ENCODE data around the gene PEPD.
A peak's percentile ranks its signal among the peaks of the same experiment; 100 is the strongest.

PEPD gene

DNA sequence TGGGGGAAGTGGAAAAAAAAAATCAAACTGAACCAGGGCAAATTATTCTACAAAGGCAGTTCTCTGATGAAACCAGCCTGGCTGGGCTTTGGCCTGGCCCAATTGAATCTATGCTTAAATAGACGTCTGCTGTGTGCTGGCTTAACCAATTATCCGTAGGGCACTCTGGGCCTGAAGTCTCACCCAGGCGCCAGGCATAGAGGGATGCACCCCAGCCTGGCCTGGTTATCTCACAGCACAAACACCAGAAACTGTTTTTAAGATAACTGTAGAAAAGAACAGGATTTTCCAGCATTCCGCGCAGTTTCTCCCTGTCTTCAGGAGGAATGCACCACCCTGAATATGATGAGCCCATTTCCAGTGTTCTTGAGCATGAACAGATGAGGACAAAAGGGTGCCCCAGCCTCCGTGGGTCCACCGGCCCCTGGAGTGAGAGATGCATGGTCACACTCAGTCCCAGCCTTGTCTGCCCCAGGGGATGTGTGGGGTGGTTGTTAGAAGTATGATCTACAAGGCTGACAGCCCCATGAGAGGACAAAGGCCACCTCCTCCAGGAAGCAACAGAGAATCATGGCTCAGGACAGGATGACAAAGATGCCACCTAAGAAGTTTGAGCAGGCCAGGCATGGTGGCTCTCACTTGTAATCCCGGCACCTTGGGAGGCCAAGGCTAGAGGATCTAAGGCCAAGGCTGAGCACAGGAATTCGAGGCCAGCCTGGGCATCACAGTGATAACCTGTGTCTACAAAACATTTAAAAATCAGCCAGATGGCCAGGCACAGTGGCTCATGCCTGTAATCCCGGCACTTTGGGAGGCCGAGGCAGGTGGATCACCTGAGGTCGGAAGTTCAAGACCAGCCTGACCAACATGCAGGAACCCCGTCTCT lies 50.2 kb downstream of the PEPD start:
- no peak for DNase-seq

GRCh38 chr19:33470686-33471085 lies 50.9 kb downstream of the PEPD start:
- DNase-seq = no peak

- no peak for DNase-seq
Observed at GRCh38 chr19:33470040-33470330, 51.6 kb downstream of the PEPD start.

- DNase-seq = no peak
Observed at GRCh38 chr19:33469171-33470039, 52.2 kb downstream of the PEPD start.

DNA sequence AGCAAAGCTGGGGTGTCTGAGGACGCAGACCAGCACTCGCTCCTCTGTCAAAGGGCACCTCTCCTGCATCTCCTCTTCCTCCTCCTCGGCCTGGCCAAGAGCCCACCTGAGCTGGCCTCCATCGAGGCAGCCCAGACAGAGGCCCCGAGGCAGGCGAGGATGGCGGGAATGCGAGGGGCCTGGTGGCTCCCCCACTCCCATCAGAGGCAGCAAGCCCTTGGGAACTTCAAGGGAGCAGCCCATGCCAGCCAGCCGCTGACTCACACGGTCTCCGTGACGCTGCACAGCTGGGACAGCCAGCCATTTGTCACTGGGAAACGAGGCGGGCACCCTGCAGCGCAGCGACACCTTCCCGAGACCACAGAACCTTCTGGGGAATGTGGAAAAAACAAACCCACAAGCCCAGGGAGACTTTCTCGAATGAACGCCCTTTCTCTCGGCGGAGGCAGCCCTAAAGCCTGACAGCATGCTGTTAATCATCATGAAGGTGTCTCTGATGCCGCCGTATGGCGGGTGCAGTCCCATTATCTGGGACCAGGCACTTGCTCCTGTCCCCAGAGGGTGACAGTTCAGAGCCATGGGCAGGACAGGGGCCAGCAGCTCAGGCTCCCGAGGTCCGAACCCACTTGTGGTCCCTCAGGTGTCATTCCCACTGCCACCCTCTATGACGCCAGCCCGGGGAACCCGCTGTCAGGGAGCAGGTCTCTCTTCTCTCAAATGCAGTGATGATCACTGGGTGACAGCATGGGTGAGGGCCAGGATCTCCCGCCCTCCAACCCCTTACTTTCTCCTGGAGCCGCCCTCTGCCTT lies 53.0 kb downstream of the PEPD start:
- DNase-seq = no peak

DNA sequence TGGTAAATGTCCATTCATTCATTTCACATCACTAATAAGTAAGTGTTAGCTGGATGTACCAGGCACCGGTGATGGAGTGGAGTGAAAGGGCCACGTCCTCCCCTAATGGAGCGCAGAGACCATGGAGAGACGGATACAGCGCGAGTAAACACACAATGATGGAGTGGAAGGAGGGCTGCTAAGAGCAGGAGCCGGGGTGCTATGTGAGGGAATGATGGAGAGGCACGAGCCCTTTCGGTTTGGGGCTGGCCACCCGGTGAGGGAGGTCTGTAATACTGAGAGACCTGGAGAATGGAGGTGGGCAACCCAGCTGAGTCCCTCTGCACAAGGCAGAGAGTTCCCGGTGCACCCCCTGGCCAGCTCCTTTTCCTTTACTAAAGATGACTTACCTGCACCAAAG lies 53.7 kb downstream of the PEPD start:
- no peak for DNase-seq

- no peak for DNase-seq
Observed at GRCh38 chr19:33465834-33466233, 55.8 kb downstream of the PEPD start.

DNA sequence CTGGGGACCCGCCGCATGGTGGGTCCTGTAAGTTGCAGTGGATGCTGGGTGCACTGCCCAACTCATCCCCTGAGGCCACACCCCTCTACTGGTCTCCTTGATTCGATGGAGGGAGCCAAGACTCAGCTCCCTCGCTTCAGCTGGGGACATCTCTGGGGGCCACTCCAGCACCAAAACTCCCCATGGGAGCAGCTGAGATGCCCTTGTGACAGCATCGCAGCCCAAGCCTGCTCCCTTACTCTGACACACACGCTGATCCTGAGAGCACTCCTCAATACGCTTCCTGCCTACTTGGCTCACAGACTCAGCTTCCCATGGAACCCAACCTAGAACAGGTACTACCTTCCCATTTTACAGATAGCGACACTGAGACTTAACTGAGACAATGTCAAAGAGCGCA lies 56.2 kb downstream of the PEPD start:
- no peak for DNase-seq

GRCh38 chr19:33464733-33465115 lies 56.9 kb downstream of the PEPD start:
- no peak for DNase-seq

DNA sequence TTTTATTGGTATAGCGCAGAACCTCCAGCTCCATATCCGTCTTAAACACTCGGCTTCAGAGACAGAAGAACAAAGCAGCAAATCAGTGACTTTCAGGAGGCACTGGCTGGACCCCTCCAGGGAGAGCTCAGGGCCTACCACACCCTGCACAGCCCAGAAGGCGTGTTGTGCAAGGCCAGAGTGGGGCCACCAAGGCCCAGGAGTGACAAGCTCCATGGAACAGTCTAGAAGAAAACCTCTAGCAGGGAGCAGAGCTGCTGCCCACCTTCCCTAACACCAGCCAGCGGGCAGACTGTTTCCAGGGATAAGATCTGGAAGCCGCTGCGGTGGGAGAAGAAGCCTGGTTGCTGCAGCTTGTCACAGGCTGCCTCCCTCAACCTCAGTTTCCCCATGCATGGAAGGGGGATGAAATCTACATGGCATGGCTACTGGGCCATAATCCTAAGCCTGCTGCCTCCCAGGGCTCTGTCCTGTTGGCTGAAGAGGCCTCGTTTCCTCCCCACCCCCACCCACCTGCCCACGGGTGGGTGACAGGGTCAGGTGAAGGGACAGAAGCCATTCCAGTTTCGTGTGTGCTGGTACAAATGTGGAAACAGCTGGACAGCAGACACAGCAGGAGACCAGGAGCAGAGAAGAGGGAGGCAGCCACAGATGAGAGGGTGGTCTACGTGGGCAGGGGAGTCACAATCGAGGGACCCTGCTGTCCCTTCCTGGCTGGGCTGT lies 57.4 kb downstream of the PEPD start:
- DNase-seq = no peak

GRCh38 chr19:33463199-33463598 lies 58.4 kb downstream of the PEPD start:
- no peak for DNase-seq

GRCh38 chr19:33462112-33462791 lies 59.3 kb downstream of the PEPD start:
- no peak for DNase-seq

- DNase-seq = no peak
Observed at GRCh38 chr19:33461256-33462111, 60.1 kb downstream of the PEPD start.

- no peak for DNase-seq
Observed at GRCh38 chr19:33460221-33460908, 61.2 kb downstream of the PEPD start.

- DNase-seq = peak; percentile 92
Observed at GRCh38 chr19:33459222-33460090, 62.1 kb downstream of the PEPD start.

DNA sequence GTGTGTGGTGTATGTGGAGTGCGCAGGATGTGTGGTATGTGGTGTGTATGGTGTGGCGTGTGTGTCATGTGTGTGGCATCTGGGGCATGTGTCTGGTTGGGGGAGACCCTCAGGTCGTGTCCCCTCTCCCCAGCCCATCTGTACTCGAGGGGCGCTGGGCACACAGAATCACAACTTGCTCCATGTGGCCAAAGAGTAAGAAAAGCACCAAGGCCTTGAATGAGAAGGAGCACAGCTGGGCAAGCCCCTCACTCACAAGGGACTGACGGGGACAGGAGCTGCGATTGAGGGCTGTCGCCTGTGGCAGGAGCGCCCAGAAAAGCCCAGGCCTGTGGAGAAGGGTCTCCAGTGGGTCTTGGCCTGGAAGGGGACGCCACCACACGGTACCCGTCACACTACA lies 62.8 kb downstream of the PEPD start:
- DNase-seq = no peak

- no peak for DNase-seq
Observed at GRCh38 chr19:33458171-33458633, 63.4 kb downstream of the PEPD start.

GRCh38 chr19:33456845-33457220 lies 64.8 kb downstream of the PEPD start:
- no peak for DNase-seq
